Psoas muscle (tissue), 8 donors: ENCODE measurements around the gene HCFC1R1. TPM values are rescaled to one million over a fixed set of nuclear protein-coding genes. Genes with fewer than 3 reads are reported as not detected.

Source experiments
- ATAC-seq, 4 donors: fragments of 200-7000 bp; cut with Tn5 transposase; one replicate each; pipeline ENCODE4 v1.9.1; 2020; ENCODE audit warnings: moderate library complexity in 3 of 4, mild to moderate bottlenecking in 2 of 4
- DNase-seq, 2 donors: peaks; one replicate each; pipeline ENCODE4 v3.0.0-alpha.2; 2020
- H3K27ac ChIP-seq: fragments of 200-600 bp; one replicate; pipeline ENCODE4 v1.8.0; 2022
- H3K27me3 ChIP-seq, 3 donors: fragments of 200-600 bp in 1 of 3; one replicate each; pipeline versions ENCODE4 v1.6.1 to v1.8.0; 2013 to 2022; ENCODE audit warnings: low read length in 2 of 3, mild to moderate bottlenecking in 2 of 3, moderate library complexity in 1 of 3; ENCODE audit not compliant: insufficient read depth in 3 of 3
- H3K36me3 ChIP-seq, 2 donors: fragments of 200-600 bp in 1 of 2; one replicate each; pipeline versions ENCODE4 v1.6.1 to v1.8.0; 2013 to 2022; ENCODE audit warnings: low read depth in 1 of 2, mild to moderate bottlenecking in 1 of 2, moderate library complexity in 1 of 2; ENCODE audit not compliant: insufficient read depth in 1 of 2
- H3K4me1 ChIP-seq: fragments of 200-600 bp; one replicate; pipeline ENCODE4 v1.8.0; 2022
- H3K4me3 ChIP-seq: fragments of 200-600 bp; one replicate; pipeline ENCODE4 v1.8.0; 2022; ENCODE audit warnings: mild to moderate bottlenecking
- H3K9me3 ChIP-seq: fragments of 200-600 bp; one replicate; pipeline ENCODE4 v1.8.0; 2022
- CTCF ChIP-seq: fragments of 200-600 bp; IDR thresholded peaks from one replicate; pipeline ENCODE4 v1.8.0; 2022; ENCODE audit warnings: antibody characterized with exemption
- WGBS, 3 donors: extraction: QIAGEN DNeasy Blood & Tissue Kit; methylation state at CpG; one replicate each; pipeline versions ENCODE4 v1.1.6 to v1.1.7; 2013; 5-methylcytosine and 5-hydroxymethylcytosine counted together
- intact Hi-C, 2 donors: fragments of 100-400 bp; cut with DNase I; formaldehyde crosslinking; loops; one replicate each; pipeline versions ENCODE4 v1.11.0 to v1.14.2; 2022
- polyA plus RNA-seq, 3 donors: library from polyadenylated mRNA; stranded (reverse); fragments of 200-250 nt; gene quantifications; one replicate each; pipeline ENCODE4 v1.2.3, GENCODE V29; 2013
- total RNA-seq, 4 donors: library from RNA; stranded (reverse); fragmentation: NEBNext Ultra II Directional in 2 of 4; extraction: Animal tissue kit (Norgen Biotek cat#: 25700) in 2 of 4; gene quantifications; one replicate each; pipeline versions ENCODE4 v1.2.1 to v1.2.4, GENCODE V29; 2021 to 2023
- donor health status: healthy with polysubstance abuse.
- donor health status: DM: no; HTN: no; CAD: no; lungs with moderate emphysema.
- donor health status: Bipolar disorder and iron deficiency.
- donor health status: healthy.
- donor health status: DM: yes; HTN: yes; CAD: no.
- donor health status: DM: no; HTN: no; CAD: no.
- donor health status: DM: no; HTN: no; CAD: no.
- donor health status: DM: yes; HTN: yes; CAD: no.

The HCFC1R1 gene
- total and polyA plus RNA-seq, 7 donors, result 65.1 to 258 (median 160) TPM

GRCh38 chr16:3065742-3066439 is 42.1 kb upstream of the HCFC1R1 start:
- 15 to 37% (median 20%) methylated on average over 22 to 26 of the region's 26 CpGs for WGBS, 3 donors
- no peaks in the 10 kb centered on the region for H3K9me3 ChIP-seq
- H3K27ac ChIP-seq, result peak overlapping the region; percentile 78
- TF ChIP-seq CTCF, result no peak
- peak overlapping the region; percentile 73 for H3K4me3 ChIP-seq
- H3K4me1 ChIP-seq, result peaks cover 34% of the 10 kb centered on the region
- DNase-seq (no peak), ATAC-seq (peak in 2 of 4 donors; percentile 18 to 35)
- peaks cover 0 to 13% of the 10 kb centered on the region in 2 donors for H3K36me3 ChIP-seq
- H3K27me3 ChIP-seq, result no peaks in the 10 kb centered on the region
- intact Hi-C loops, result no loop called here

- no peak for TF ChIP-seq CTCF
- ATAC-seq (peak; percentile 53 to 87 (median 68)), DNase-seq (peak in 1 of 2 donors; percentile 48)
- 10 to 34% (median 20%) methylated on average over 13 of the region's 13 CpGs for WGBS, 3 donors
- Histone ChIP-seq H3K36me3 (peaks cover 0 to 13% of the 10 kb centered on the region in 2 donors), H3K9me3 (no peaks in the 10 kb centered on the region), H3K4me3 (peak within 1 kb of the TSS; percentile 73), H3K27ac (peak within 1 kb of the TSS; percentile 78), H3K27me3 (no peaks in the 10 kb centered on the region), H3K4me1 (peaks cover 41% of the 10 kb centered on the region)
- intact Hi-C loops, result no loop called here
These were observed 41.5 kb upstream of the HCFC1R1 start, which contains the start of gene IL32 for GRCh38 chr16:3065069-3065741. Gene IL32 (plus strand): TSS chr16:3065640. CDS start chr16:3065812, 172 bp downstream.

- intact Hi-C loops, result loop anchor here (5.0 kb wide), 1 partner anchor 33 kb away; the partner anchor contains the start of gene ZSCAN10 (in 2 of the 2)
These were observed 40.1 kb upstream of the HCFC1R1 start for GRCh38 chr16:3063625-3064386.

More at GRCh38 chr16:3063625-3064386, 40.1 kb upstream of the HCFC1R1 start:
- peaks cover 0 to 13% of the 10 kb centered on the region in 2 donors for H3K36me3 ChIP-seq
- peak overlapping the region; percentile 78 for H3K27ac ChIP-seq
- H3K27me3 ChIP-seq, result no peaks in the 10 kb centered on the region
- DNase-seq, result no peak
- WGBS, 3 donors, result 90 to 98% (median 94%) methylated on average over 8 of the region's 8 CpGs
- no peak overlapping the region for H3K4me3 ChIP-seq
- TF ChIP-seq CTCF, result no peak
- ATAC-seq, result no peak
- peaks cover 48% of the 10 kb centered on the region for H3K4me1 ChIP-seq
- no peaks in the 10 kb centered on the region for H3K9me3 ChIP-seq
